K562 (cell line): ENCODE data around the gene SP140L. TPM values are rescaled to one million over a fixed set of nuclear protein-coding genes. Genes with fewer than 3 reads are reported as not detected.
A peak's percentile ranks its signal among the peaks of the same experiment; 100 is the strongest.

Experiments
- ATAC-seq: fragments of 200-7000 bp; cut with Tn5 transposase; 3 replicates; pipeline ENCODE4 v1.9.1; 2020; ENCODE audit warnings: moderate library complexity
- BruUV-seq: library from RNA; stranded (reverse); fragments of 400-500 nt; replicated peaks from 2 replicates; lab custom pipeline; 2021; lab: Mats Ljungman, UMichigan
- CTCF ChIA-PET: fragments of 300-600 bp; formaldehyde crosslinking; extraction: SDS; loops from one replicate; lab custom pipeline; 2021; ENCODE audit warnings: low intra/inter-chr PET ratio; lab: Yijun Ruan, JAX
- POLR2A ChIA-PET: fragments of 300-600, 350-650 bp; sonication (Branson Sonifier 250); formaldehyde crosslinking; extraction: SDS; loops from one replicate; lab custom pipeline; 2021; ENCODE audit warnings: antibody characterized with exemption, inconsistent platforms; lab: Yijun Ruan, JAX
- DNase-seq, 4 experiments: peaks; one replicate each; pipeline versions ENCODE4 v3.0.0 to v3.0.0-alpha.2; 2011 to 2018; ENCODE audit warnings: low spot score in 3 of 4, mixed read lengths in 3 of 4; ENCODE audit errors: extremely low read depth in 1 of 4
- FAIRE-seq: peaks from 2 replicates; lab custom pipeline; 2011; peaks lifted over from hg19 to GRCh38; lab: Jason Lieb, UNC
- H2AFZ ChIP-seq: 2 replicates; pipeline ENCODE4 v1.6.0; 2011; ENCODE audit warnings: low read depth, low read length, control low read depth, inconsistent platforms
- H3K27ac ChIP-seq: fragments of 200-600 bp; 3 replicates; pipeline ENCODE4 v1.8.0; 2011; ENCODE audit warnings: low read depth, mild to moderate bottlenecking, control low read depth, inconsistent platforms, low read length, moderate library complexity, mixed read lengths; ENCODE audit errors: extremely low read depth
- H3K27me3 ChIP-seq, 2 experiments: fragments of 300-600 bp in 1 of 2; 2 replicates in 1 of 2; 3 replicates in 1 of 2; pipeline versions ENCODE4 v1.6.0 to v1.8.0; 2011; ENCODE audit warnings: inconsistent platforms in 2 of 2, low read length in 2 of 2, mild to moderate bottlenecking in 1 of 2, mixed read lengths in 1 of 2, moderate library complexity in 1 of 2; ENCODE audit not compliant: control insufficient read depth in 2 of 2, insufficient read depth in 2 of 2
- H3K36me3 ChIP-seq: fragments of 300-600 bp; 3 replicates; pipeline ENCODE4 v1.8.0; 2011; ENCODE audit warnings: mild to moderate bottlenecking, low read length, inconsistent platforms; ENCODE audit not compliant: control insufficient read depth, insufficient read depth
- H3K4me1 ChIP-seq, 2 experiments: fragments of 200-600 bp in 1 of 2; replicated peaks in 1 of 2; 2 replicates in 1 of 2; 3 replicates in 1 of 2; pipeline versions ENCODE4 v1.5.1 to v1.8.0; 2011; ENCODE audit warnings: inconsistent platforms in 2 of 2, low read length in 2 of 2, mild to moderate bottlenecking in 1 of 2, mixed read lengths in 1 of 2, moderate library complexity in 1 of 2; ENCODE audit not compliant: control insufficient read depth in 2 of 2, insufficient read depth in 2 of 2
- H3K4me2 ChIP-seq: 2 replicates; pipeline ENCODE4 v1.6.1; 2011; ENCODE audit warnings: low read length, control low read depth, inconsistent platforms, mixed read lengths; ENCODE audit not compliant: insufficient read depth
- H3K4me3 ChIP-seq: fragments of 200-600 bp; sonication (generic), shearing (Covaris generic); 2 replicates; pipeline ENCODE4 v1.5.1; 2016; ENCODE audit warnings: control low read depth, inconsistent platforms
- H3K79me2 ChIP-seq: fragments of 200-600 bp; 3 replicates; pipeline ENCODE4 v1.8.0; 2011; ENCODE audit warnings: low read length, inconsistent platforms; ENCODE audit not compliant: control insufficient read depth, insufficient read depth
- H3K9ac ChIP-seq, 2 experiments: 2 replicates each; pipeline versions ENCODE4 v1.6.0 to v1.6.1; 2011; ENCODE audit warnings: low read depth in 2 of 2, low read length in 2 of 2, control low read depth in 1 of 2, inconsistent platforms in 1 of 2, mild to moderate bottlenecking in 1 of 2, mixed read lengths in 1 of 2; ENCODE audit not compliant: insufficient read depth in 1 of 2
- H3K9me1 ChIP-seq: one replicate; pipeline ENCODE4 v1.6.0; 2011; ENCODE audit warnings: inconsistent platforms, mild to moderate bottlenecking, low read length, moderate library complexity; ENCODE audit not compliant: control insufficient read depth, insufficient read depth
- H3K9me3 ChIP-seq: replicated peaks from 2 replicates; pipeline ENCODE4 v1.5.1; 2011; ENCODE audit warnings: low read depth, low read length, inconsistent platforms; ENCODE audit not compliant: control insufficient read depth, insufficient read depth
- H4K20me1 ChIP-seq: replicated peaks from 2 replicates; pipeline ENCODE4 v1.6.1; 2011; ENCODE audit warnings: low read length, inconsistent platforms, mixed read lengths; ENCODE audit not compliant: control insufficient read depth, insufficient read depth
- CEBPB ChIP-seq: fragments of 450-650 bp; IDR thresholded peaks from 2 replicates; pipeline ENCODE4 v1.6.1; 2016; ENCODE audit warnings: missing genetic modification characterization, missing compliant biosample characterization
- DNMT1 ChIP-seq: fragments of 450-650 bp; IDR thresholded peaks from 2 replicates; pipeline ENCODE4 v1.6.1; 2016; ENCODE audit warnings: antibody characterized with exemption, mild to moderate bottlenecking
- ETV5 ChIP-seq: sonication (generic); formaldehyde crosslinking; IDR thresholded peaks from 2 replicates; pipeline ENCODE4 v1.4.0; 2020; ENCODE audit warnings: low read depth, mild to moderate bottlenecking, missing genetic modification reagents
- GABPA ChIP-seq: fragments of 200-800 bp; sonication (Bioruptor generic); conservative IDR thresholded peaks from 2 replicates; pipeline ENCODE4 v1.6.1; 2016; ENCODE audit warnings: low read depth, missing genetic modification characterization, missing compliant biosample characterization
- HSF4 ChIP-seq: fragments of 250-450 bp; sonication (Bioruptor Pico); IDR thresholded peaks from 2 replicates; pipeline ENCODE4 v2.1.2; 2022; ENCODE audit warnings: mild to moderate bottlenecking, moderate library complexity, borderline replicate concordance
- IFI16 ChIP-seq: fragments of 250-450 bp; sonication (Bioruptor Pico); IDR thresholded peaks from 2 replicates; pipeline ENCODE4 v2.1.2; 2022; ENCODE audit warnings: mild to moderate bottlenecking, inconsistent platforms
- ILK ChIP-seq: fragments of 450-650 bp; IDR thresholded peaks from 2 replicates; pipeline ENCODE4 v1.6.1; 2016; ENCODE audit warnings: missing genetic modification characterization, low read depth, mild to moderate bottlenecking, missing compliant biosample characterization, moderate library complexity, borderline replicate concordance
- LARP7 ChIP-seq: fragments of 450-650 bp; IDR thresholded peaks from 2 replicates; pipeline ENCODE4 v1.6.1; 2016
- MCM3 ChIP-seq: fragments of 450-650 bp; IDR thresholded peaks from 2 replicates; pipeline ENCODE4 v1.6.1; 2016
- NFE2L1 ChIP-seq: fragments of 450-650 bp; IDR thresholded peaks from 2 replicates; pipeline ENCODE4 v1.6.1; 2016; ENCODE audit warnings: missing genetic modification characterization, low read depth, mild to moderate bottlenecking, missing compliant biosample characterization, moderate library complexity, borderline replicate concordance
- NR2C2 ChIP-seq, 2 experiments: fragments of 200-800 bp in 1 of 2; sonication (Bioruptor generic) in 1 of 2; sonication (generic) in 1 of 2; formaldehyde crosslinking in 1 of 2; IDR thresholded peaks; 2 replicates each; pipeline versions ENCODE4 v1.6.1 to v1.8.0; 2016 to 2022; ENCODE audit warnings: mild to moderate bottlenecking in 1 of 2, missing compliant biosample characterization in 1 of 2, missing genetic modification characterization in 1 of 2, missing genetic modification reagents in 1 of 2
- PHF20 ChIP-seq: fragments of 450-650 bp; IDR thresholded peaks from 2 replicates; pipeline ENCODE4 v1.6.1; 2018; ENCODE audit not compliant: partially characterized antibody
- POLR3G ChIP-seq: IDR thresholded peaks from 2 replicates; pipeline ENCODE4 v1.6.1; 2011; ENCODE audit not compliant: insufficient read length, insufficient replicate concordance; ENCODE audit errors: extremely low read depth
- SIRT6 ChIP-seq: IDR thresholded peaks from one replicate; pipeline ENCODE4 v1.6.1; 2012; ENCODE audit warnings: low read depth, mild to moderate bottlenecking, control low read depth, inconsistent platforms, low read length, moderate library complexity
- SMAD3 ChIP-seq: fragments of 450-650 bp; formaldehyde crosslinking; conservative IDR thresholded peaks from 2 replicates; pipeline ENCODE4 v1.4.0; 2020; ENCODE audit warnings: mild to moderate bottlenecking
- TAL1 ChIP-seq: fragments of 450-650 bp; IDR thresholded peaks from 2 replicates; pipeline ENCODE4 v1.6.1; 2016; ENCODE audit warnings: mild to moderate bottlenecking
- ZC3H11A ChIP-seq: IDR thresholded peaks from 2 replicates; pipeline ENCODE4 v1.6.1; 2012; ENCODE audit warnings: low read depth, low read length, improper control_type of control experiment
- ZNF133 ChIP-seq: fragments of 250-450 bp; sonication (Bioruptor Pico); IDR thresholded peaks from 2 replicates; pipeline ENCODE4 v1.4.0; 2020; ENCODE audit warnings: mild to moderate bottlenecking
- ZNF511 ChIP-seq: sonication (generic); formaldehyde crosslinking; IDR thresholded peaks from 2 replicates; pipeline ENCODE4 v1.8.0; 2022; ENCODE audit warnings: mild to moderate bottlenecking, missing genetic modification reagents
- WGBS: fragments of 100-300 bp; shearing (Covaris generic); methylation state at CpG from one replicate; pipeline ENCODE4 v1.1.6; 2016; ENCODE audit warnings: low coverage, mixed read lengths; ENCODE audit not compliant: insufficient coverage; ENCODE audit errors: missing lambda C conversion rate; 5-methylcytosine and 5-hydroxymethylcytosine counted together
- in situ Hi-C: fragments of 300-500 bp; cut with MboI; formaldehyde crosslinking; loops from 4 replicates; pipeline ENCODE4 v1.15.0; 2018; ENCODE audit warnings: inconsistent platforms, mixed read lengths
- intact Hi-C: fragments of 100-400 bp; cut with micrococcal nuclease; formaldehyde crosslinking; loops from 2 replicates; pipeline ENCODE4 v1.14.2; 2022
- polyA plus RNA-seq, 8 experiments: library from polyadenylated mRNA; depleted of rRNA in 4 of 8; stranded (reverse) in 5 of 8; unstranded in 3 of 8; fragments of >200 nt; fragmentation: Nextera tagmentation in 2 of 8; fragmentation: Illumina TruSeq in 1 of 8; extraction: Ambion mirVana in 2 of 8; extraction: Trizol in 1 of 8; gene quantifications; 2 replicates each; pipeline versions ENCODE4 v1.2.1 to v1.2.3, GENCODE V29; 2011 to 2014; ENCODE audit warnings: inconsistent platforms in 1 of 8, missing spikeins in 1 of 8
- total RNA-seq, 7 experiments: library from RNA; depleted of rRNA in 6 of 7; stranded (reverse); fragments of >200 nt in 6 of 7; fragmentation: Illumina TruSeq in 2 of 7; extraction: Trizol in 2 of 7; gene quantifications; 2 replicates each; pipeline versions ENCODE4 v1.2.1 to v1.2.3, GENCODE V29; 2011 to 2021; ENCODE audit warnings: low replicate concordance in 1 of 7
- TF ChIP-seq, protein P1 (sequence below): sonication (generic); formaldehyde crosslinking; IDR thresholded peaks from 2 replicates; pipeline ENCODE4 v1.8.1; 2023; ENCODE audit warnings: mild to moderate bottlenecking, missing genetic modification reagents

The SP140L gene
- total and polyA plus RNA-seq, 9 of the 15 experiments (the other 6 are each of a cell fraction or from before 2014, with no cell fraction given): 4.0 to 15.5 (median 11.3) TPM

GRCh38 chr2:230412371-230412711, 85.3 kb downstream of the SP140L start:
- in situ Hi-C loops (no loop called here), intact Hi-C loops (loop anchor here (10.0 kb wide), 1 partner anchor 302 kb away; the partner anchor contains the start of gene CAB39)
- Histone ChIP-seq H3K4me1 (peaks cover 16 to 23% of the 10 kb centered on the region in 2 experiments; a peak in 4 of 5 replicates), H3K9me3 (no peaks in the 10 kb centered on the region), H3K36me3 (no peaks in the 10 kb centered on the region), H3K4me3 (peak overlapping the region; percentile 42), H3K9ac (peak overlapping the region; percentile 76 to 92), H3K9me1 (no peaks in the 10 kb centered on the region), H3K27ac (peak overlapping the region; percentile 70), H3K4me2 (peak overlapping the region; percentile 87), H3K79me2 (peaks cover 14% of the 10 kb centered on the region), H3K27me3 (no peaks in the 10 kb centered on the region), H2AFZ (peak overlapping the region; percentile 99), H4K20me1 (no peaks in the 10 kb centered on the region)
- ChIA-PET CTCF (no interaction called here), POLR2A (interaction anchor here (1.1 kb wide), 1 partner anchor 9 kb away, joined by 3 read pairs; no protein-coding TSS in a partner anchor)
- no TSS peak for BruUV-seq
- peak; percentile 7 for ATAC-seq
- 86% methylated on average over 3 of the region's 3 CpGs for WGBS
- FAIRE-seq: no peak
- DNase-seq: no peak
- TF ChIP-seq DNMT1: no peak
- TF ChIP-seq SMAD3 (CRISPR knock-in tag): no peak
- TF ChIP-seq MCM3: no peak
- no peak for TF ChIP-seq NFE2L1
- TF ChIP-seq ZNF511 (CRISPR knock-in tag): no peak
- no peak for TF ChIP-seq GABPA (tag)
- TF ChIP-seq TAL1: no peak
- no peak for TF ChIP-seq PHF20
- TF ChIP-seq SIRT6: no peak
- no peak for TF ChIP-seq LARP7
- TF ChIP-seq HSF4: no peak
- TF ChIP-seq ZC3H11A: no peak
- TF ChIP-seq IFI16 (CRISPR knock-in tag): no peak
- TF ChIP-seq, protein P1, sequence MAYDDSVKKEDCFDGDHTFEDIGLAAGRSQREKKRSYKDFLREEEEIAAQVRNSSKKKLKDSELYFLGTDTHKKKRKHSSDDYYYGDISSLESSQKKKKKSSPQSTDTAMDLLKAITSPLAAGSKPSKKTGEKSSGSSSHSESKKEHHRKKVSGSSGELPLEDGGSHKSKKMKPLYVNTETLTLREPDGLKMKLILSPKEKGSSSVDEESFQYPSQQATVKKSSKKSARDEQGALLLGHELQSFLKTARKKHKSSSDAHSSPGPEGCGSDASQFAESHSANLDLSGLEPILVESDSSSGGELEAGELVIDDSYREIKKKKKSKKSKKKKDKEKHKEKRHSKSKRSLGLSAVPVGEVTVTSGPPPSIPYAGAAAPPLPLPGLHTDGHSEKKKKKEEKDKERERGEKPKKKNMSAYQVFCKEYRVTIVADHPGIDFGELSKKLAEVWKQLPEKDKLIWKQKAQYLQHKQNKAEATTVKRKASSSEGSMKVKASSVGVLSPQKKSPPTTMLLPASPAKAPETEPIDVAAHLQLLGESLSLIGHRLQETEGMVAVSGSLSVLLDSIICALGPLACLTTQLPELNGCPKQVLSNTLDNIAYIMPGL (CRISPR knock-in tag): no peak
- TF ChIP-seq ILK (tag): no peak
- TF ChIP-seq ZNF133 (CRISPR knock-in tag): no peak
- no peak for TF ChIP-seq ETV5
- TF ChIP-seq POLR3G: no peak
- TF ChIP-seq NR2C2 (CRISPR knock-in tag; IDR thresholded peaks at IDR 0.05): no peak
- 0 out of 2 replicates have a peak, but pooled peaks have one; percentile 4 for TF ChIP-seq NR2C2 (tag; IDR thresholded peaks at IDR 0.05)
- TF ChIP-seq CEBPB (tag): 0 out of 2 replicates have a peak, but pooled peaks have one; percentile 31
